WTC11 (cell line): ENCODE results near the gene PBX3. TPM values are rescaled to one million over a fixed set of nuclear protein-coding genes. Genes with fewer than 3 reads are reported as not detected.
A peak's percentile ranks its signal among the peaks of the same experiment; 100 is the strongest.

Experiments used
- ARID4B ChIP-seq: sonication (generic); formaldehyde crosslinking; IDR thresholded peaks from 2 replicates; pipeline ENCODE4 v1.8.0; 2023; ENCODE audit warnings: missing genetic modification reagents, mild to moderate bottlenecking, borderline replicate concordance
- ATF1 ChIP-seq: sonication (generic); formaldehyde crosslinking; IDR thresholded peaks from 2 replicates; pipeline ENCODE4 v1.8.1; 2023; ENCODE audit warnings: mild to moderate bottlenecking, moderate library complexity, missing genetic modification reagents
- ERG ChIP-seq: fragments of 250-450 bp; sonication (Bioruptor Pico); IDR thresholded peaks from 2 replicates; pipeline ENCODE4 v1.8.0; 2021; ENCODE audit warnings: mild to moderate bottlenecking
- ESRRA ChIP-seq: sonication (generic); formaldehyde crosslinking; IDR thresholded peaks from 2 replicates; pipeline ENCODE4 v1.8.1; 2022; ENCODE audit warnings: mild to moderate bottlenecking, missing genetic modification reagents, borderline replicate concordance
- FOXJ3 ChIP-seq: sonication (generic); formaldehyde crosslinking; IDR thresholded peaks from 2 replicates; pipeline ENCODE4 v1.9.0; 2021; ENCODE audit warnings: missing genetic modification reagents, mild to moderate bottlenecking, borderline replicate concordance
- FOXP1 ChIP-seq: sonication (generic); formaldehyde crosslinking; IDR thresholded peaks from 2 replicates; pipeline ENCODE4 v1.8.0; 2022; ENCODE audit warnings: missing genetic modification reagents, mild to moderate bottlenecking, moderate library complexity, borderline replicate concordance
- JAZF1 ChIP-seq: fragments of 250-450 bp; sonication (Bioruptor Pico); IDR thresholded peaks from 2 replicates; pipeline ENCODE4 v1.9.0; 2021; ENCODE audit warnings: moderate library complexity, mild to moderate bottlenecking, inconsistent platforms
- JUN ChIP-seq: sonication (generic); formaldehyde crosslinking; IDR thresholded peaks from 2 replicates; pipeline ENCODE4 v1.8.0; 2023; ENCODE audit warnings: mild to moderate bottlenecking, missing genetic modification reagents
- KAT7 ChIP-seq: sonication (generic); formaldehyde crosslinking; IDR thresholded peaks from 2 replicates; pipeline ENCODE4 v1.8.1; 2023; ENCODE audit warnings: missing genetic modification reagents, mild to moderate bottlenecking, borderline replicate concordance
- MYBL2 ChIP-seq: sonication (generic); formaldehyde crosslinking; IDR thresholded peaks from 2 replicates; pipeline ENCODE4 v1.8.1; 2023; ENCODE audit warnings: mild to moderate bottlenecking, moderate library complexity, missing genetic modification reagents
- NFATC4 ChIP-seq: fragments of 250-450 bp; sonication (Bioruptor Pico); IDR thresholded peaks from 2 replicates; pipeline ENCODE4 v1.9.0; 2021; ENCODE audit warnings: mild to moderate bottlenecking
- NFYB ChIP-seq: sonication (generic); formaldehyde crosslinking; conservative IDR thresholded peaks from 2 replicates; pipeline ENCODE4 v1.8.0; 2022; ENCODE audit warnings: low read depth, missing genetic modification reagents
- OVOL2 ChIP-seq: fragments of 250-450 bp; sonication (Bioruptor Pico); IDR thresholded peaks from 2 replicates; pipeline ENCODE4 v1.9.0; 2021; ENCODE audit warnings: mild to moderate bottlenecking, borderline replicate concordance
- RORB ChIP-seq: fragments of 250-450 bp; sonication (Bioruptor Pico); IDR thresholded peaks from 2 replicates; pipeline ENCODE4 v1.9.0; 2021; ENCODE audit warnings: mild to moderate bottlenecking
- SMAD3 ChIP-seq: sonication (generic); formaldehyde crosslinking; IDR thresholded peaks from 2 replicates; pipeline ENCODE4 v1.8.0; 2022; ENCODE audit warnings: missing genetic modification reagents, mild to moderate bottlenecking, borderline replicate concordance
- TEAD1 ChIP-seq: sonication (generic); formaldehyde crosslinking; IDR thresholded peaks from 2 replicates; pipeline ENCODE4 v1.8.0; 2022; ENCODE audit warnings: mild to moderate bottlenecking, missing genetic modification reagents
- USF1 ChIP-seq: sonication (generic); formaldehyde crosslinking; IDR thresholded peaks from 2 replicates; pipeline ENCODE4 v1.8.0; 2022; ENCODE audit warnings: mild to moderate bottlenecking, missing genetic modification reagents
- USF2 ChIP-seq: sonication (generic); formaldehyde crosslinking; IDR thresholded peaks from 2 replicates; pipeline ENCODE4 v1.8.1; 2023; ENCODE audit warnings: mild to moderate bottlenecking, missing genetic modification reagents, moderate library complexity
- ZBTB21 ChIP-seq: sonication (generic); formaldehyde crosslinking; IDR thresholded peaks from 2 replicates; pipeline ENCODE4 v1.8.1; 2023; ENCODE audit warnings: mild to moderate bottlenecking, missing genetic modification reagents, borderline replicate concordance
- ZBTB43 ChIP-seq: sonication (generic); formaldehyde crosslinking; IDR thresholded peaks from 2 replicates; pipeline ENCODE4 v1.8.1; 2023; ENCODE audit warnings: mild to moderate bottlenecking, missing genetic modification reagents
- ZNF263 ChIP-seq: sonication (generic); formaldehyde crosslinking; IDR thresholded peaks from 2 replicates; pipeline ENCODE4 v1.8.1; 2022; ENCODE audit warnings: low read depth, mild to moderate bottlenecking, moderate library complexity, missing genetic modification reagents
- ZNF317 ChIP-seq: sonication (generic); formaldehyde crosslinking; IDR thresholded peaks from 2 replicates; pipeline ENCODE4 v1.8.1; 2023; ENCODE audit warnings: low read depth, mild to moderate bottlenecking, moderate library complexity, missing genetic modification reagents, borderline replicate concordance
- total RNA-seq: library from RNA; stranded (reverse); gene quantifications from 3 replicates; pipeline ENCODE4 v1.2.3, GENCODE V29; 2021
- TF ChIP-seq, protein P1 (sequence below): sonication (generic); formaldehyde crosslinking; IDR thresholded peaks from 2 replicates; pipeline ENCODE4 v1.8.1; 2022; ENCODE audit warnings: low read depth, mild to moderate bottlenecking, moderate library complexity, missing genetic modification reagents, borderline replicate concordance

PBX3 gene
- total RNA-seq, 1 experiment from 2014 or later, result 48.5 TPM

GRCh38 chr9:125746017-125746773 is 978 bp upstream of the PBX3 start (continued):
- TF ChIP-seq USF1 (CRISPR knock-in tag) (peak; percentile 82), ESRRA (CRISPR knock-in tag) (peak; percentile 79), NFYB (CRISPR knock-in tag) (peak; percentile 76), OVOL2 (CRISPR knock-in tag) (no peak), TEAD1 (CRISPR knock-in tag) (peak; percentile 96), ZBTB21 (CRISPR knock-in tag) (peak; percentile 96), ZBTB43 (CRISPR knock-in tag) (peak; percentile 92), ZNF317 (CRISPR knock-in tag) (peak; percentile 62; the same call in 1 of the 2 replicates), JAZF1 (CRISPR knock-in tag) (no peak), KAT7 (CRISPR knock-in tag) (no peak; the same call in 1 of the 2 replicates), JUN (CRISPR knock-in tag) (peak; percentile 78; the same call in 1 of the 2 replicates), MYBL2 (CRISPR knock-in tag) (peak; percentile 99), ERG (CRISPR knock-in tag) (0 out of 2 replicates have a peak, but pooled peaks have one; percentile 48), FOXJ3 (no peak), SMAD3 (CRISPR knock-in tag) (peak; percentile 89; the same call in 1 of the 2 replicates), NFATC4 (CRISPR knock-in tag) (peak; percentile 34; the same call in 1 of the 2 replicates), USF2 (peak; percentile 61), RORB (CRISPR knock-in tag) (no peak), ARID4B (peak; percentile 97), ZNF263 (CRISPR knock-in tag) (no peak), ATF1 (CRISPR knock-in tag) (0 out of 2 replicates have a peak, but pooled peaks have one; percentile 75), FOXP1 (CRISPR knock-in tag) (peak; percentile 98)
- TF ChIP-seq, protein P1, sequence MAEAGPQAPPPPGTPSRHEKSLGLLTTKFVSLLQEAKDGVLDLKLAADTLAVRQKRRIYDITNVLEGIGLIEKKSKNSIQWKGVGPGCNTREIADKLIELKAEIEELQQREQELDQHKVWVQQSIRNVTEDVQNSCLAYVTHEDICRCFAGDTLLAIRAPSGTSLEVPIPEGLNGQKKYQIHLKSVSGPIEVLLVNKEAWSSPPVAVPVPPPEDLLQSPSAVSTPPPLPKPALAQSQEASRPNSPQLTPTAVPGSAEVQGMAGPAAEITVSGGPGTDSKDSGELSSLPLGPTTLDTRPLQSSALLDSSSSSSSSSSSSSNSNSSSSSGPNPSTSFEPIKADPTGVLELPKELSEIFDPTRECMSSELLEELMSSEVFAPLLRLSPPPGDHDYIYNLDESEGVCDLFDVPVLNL (CRISPR knock-in tag), result 0 out of 2 replicates have a peak, but pooled peaks have one; percentile 47
